A549 (cell line): ENCODE results near the gene MAGI1. TPM values are rescaled to one million over a fixed set of nuclear protein-coding genes. Genes with fewer than 3 reads are reported as not detected.

Experiments
- ATAC-seq, 2 experiments: fragments of 200-7000 bp in 1 of 2; fragments of >200 bp in 1 of 2; cut with Nextera tagmentation in 1 of 2; cut with Tn5 transposase in 1 of 2; 3 replicates each; pipeline versions ENCODE4 v1.8.0 to v1.9.1; 2018 to 2020; ENCODE audit warnings: mild to moderate bottlenecking in 1 of 2, moderate library complexity in 1 of 2
- CTCF ChIA-PET: fragments of 300-600 bp; sonication (Branson Sonifier 250); formaldehyde crosslinking; extraction: SDS; loops from one replicate; lab custom pipeline; 2021; ENCODE audit warnings: antibody characterized with exemption, inconsistent platforms; lab: Yijun Ruan, JAX
- POLR2A ChIA-PET: fragments of 350-600 bp; formaldehyde crosslinking; extraction: SDS; loops from one replicate; lab custom pipeline; 2021; ENCODE audit warnings: antibody characterized with exemption, inconsistent platforms; lab: Yijun Ruan, JAX
- DNase-seq, 2 experiments: peaks; one replicate each; pipeline versions ENCODE4 v3.0.0 to v3.0.0-alpha.2; 2011 to 2016; ENCODE audit warnings: low read depth in 1 of 2, low spot score in 1 of 2
- FAIRE-seq: peaks from 2 replicates; lab custom pipeline; 2011; peaks lifted over from hg19 to GRCh38; lab: Jason Lieb, UNC
- H3K27ac ChIP-seq, 2 experiments: fragments of >200 bp; sonication (Bioruptor Twin); formaldehyde crosslinking; 3 replicates each; pipeline ENCODE4 v1.5.1; 2016 to 2017
- H3K4me1 ChIP-seq: fragments of >200 bp; sonication (Bioruptor Twin); formaldehyde crosslinking; 3 replicates; pipeline ENCODE4 v1.6.1; 2016
- H3K4me2 ChIP-seq: fragments of >200 bp; sonication (Bioruptor Twin); formaldehyde crosslinking; 3 replicates; pipeline ENCODE4 v1.6.1; 2016
- H3K4me3 ChIP-seq: fragments of >200 bp; sonication (Bioruptor Twin); formaldehyde crosslinking; 3 replicates; pipeline ENCODE4 v1.5.1; 2016
- H3K9me3 ChIP-seq: fragments of >200 bp; sonication (Bioruptor Twin); formaldehyde crosslinking; 3 replicates; pipeline ENCODE4 v1.6.1; 2016
- CBX2 ChIP-seq: fragments of 200-600 bp; sonication (generic); IDR thresholded peaks from 2 replicates; pipeline ENCODE4 v1.6.1; 2016; ENCODE audit warnings: low read depth, mild to moderate bottlenecking, borderline replicate concordance
- CHD4 ChIP-seq: fragments of 200-600 bp; sonication (generic); IDR thresholded peaks from 2 replicates; pipeline ENCODE4 v1.6.1; 2016; ENCODE audit warnings: antibody characterized with exemption, mild to moderate bottlenecking, borderline replicate concordance
- EHF ChIP-seq: fragments of 250-450 bp; sonication (Bioruptor Pico); IDR thresholded peaks from 2 replicates; pipeline ENCODE4 v1.5.0; 2020; ENCODE audit warnings: mild to moderate bottlenecking
- FOSL2 ChIP-seq, 2 experiments: fragments of 450-650 bp in 1 of 2; fragments of >200 bp in 1 of 2; sonication (Bioruptor Twin) in 1 of 2; formaldehyde crosslinking; IDR thresholded peaks; 2 replicates each; pipeline versions ENCODE4 v1.5.0 to v1.6.1; 2016 to 2020; ENCODE audit warnings: mild to moderate bottlenecking in 1 of 2, moderate library complexity in 1 of 2
- GATA3 ChIP-seq: IDR thresholded peaks from 2 replicates; pipeline ENCODE4 v1.6.1; 2012; ENCODE audit warnings: borderline replicate concordance
- HOXB5 ChIP-seq: fragments of 250-450 bp; sonication (Bioruptor Pico); IDR thresholded peaks from 2 replicates; pipeline ENCODE4 v1.5.0; 2020; ENCODE audit warnings: mild to moderate bottlenecking, moderate library complexity
- JUNB ChIP-seq: fragments of >200 bp; sonication (Bioruptor Twin); formaldehyde crosslinking; IDR thresholded peaks from 2 replicates; pipeline ENCODE4 v1.6.1; 2016
- KDM5A ChIP-seq: fragments of 200-600 bp; sonication (generic); IDR thresholded peaks from 2 replicates; pipeline ENCODE4 v1.6.1; 2016; ENCODE audit warnings: antibody characterized with exemption, mild to moderate bottlenecking
- MAFK ChIP-seq: fragments of 450-650 bp; IDR thresholded peaks from 2 replicates; pipeline ENCODE4 v1.6.1; 2014; ENCODE audit not compliant: partially characterized antibody
- MYC ChIP-seq: IDR thresholded peaks from 2 replicates; pipeline ENCODE4 v1.6.1; 2012; ENCODE audit warnings: mild to moderate bottlenecking, inconsistent platforms, low read length, improper control_type of control experiment, borderline replicate concordance
- PHF8 ChIP-seq: fragments of 200-600 bp; sonication (generic); IDR thresholded peaks from 2 replicates; pipeline ENCODE4 v1.6.1; 2016; ENCODE audit warnings: low read depth, mild to moderate bottlenecking, antibody characterized with exemption, moderate library complexity, borderline replicate concordance
- POLR2A ChIP-seq: IDR thresholded peaks from 2 replicates; pipeline ENCODE4 v1.6.1; 2012; ENCODE audit warnings: mild to moderate bottlenecking, low read length
- POLR2AphosphoS2 ChIP-seq: conservative IDR thresholded peaks from 2 replicates; pipeline ENCODE4 v1.6.1; 2012; ENCODE audit warnings: low read length, improper control_type of control experiment, inconsistent platforms
- RFX5 ChIP-seq: fragments of 450-650 bp; IDR thresholded peaks from 2 replicates; pipeline ENCODE4 v1.7.1; 2014; ENCODE audit warnings: antibody characterized with exemption, mild to moderate bottlenecking, moderate library complexity
- RNF2 ChIP-seq: fragments of 200-600 bp; sonication (generic); IDR thresholded peaks from 2 replicates; pipeline ENCODE4 v1.6.1; 2016; ENCODE audit warnings: low read depth, mild to moderate bottlenecking, antibody characterized with exemption, moderate library complexity, borderline replicate concordance
- SREBF2 ChIP-seq: fragments of 450-650 bp; IDR thresholded peaks from 2 replicates; pipeline ENCODE4 v1.6.1; 2014; ENCODE audit warnings: mild to moderate bottlenecking, moderate library complexity
- ZSCAN20 ChIP-seq: fragments of 250-450 bp; sonication (Bioruptor Pico); IDR thresholded peaks from 2 replicates; pipeline ENCODE4 v1.8.0; 2022; ENCODE audit warnings: mild to moderate bottlenecking, moderate library complexity
- WGBS: methylation state at CpG from one replicate; pipeline ENCODE4 v1.1.6; 2017; ENCODE audit errors: missing lambda C conversion rate; 5-methylcytosine and 5-hydroxymethylcytosine counted together
- polyA plus RNA-seq, 4 experiments: library from polyadenylated mRNA; depleted of rRNA in 3 of 4; stranded (reverse); fragments of >200 nt; fragmentation: RNase III in 1 of 4; extraction: RNeasy Plus Mini Kit Qiagen cat#74134 plus additional on column Dnase treatment in 1 of 4; gene quantifications; 2 replicates in 3 of 4; 3 replicates in 1 of 4; pipeline ENCODE4 v1.2.3, GENCODE V29; 2011 to 2017
- TF ChIP-seq, protein P1 (sequence below): fragments of 250-450 bp; sonication (Bioruptor Pico); IDR thresholded peaks from 2 replicates; pipeline ENCODE4 v1.5.0; 2021; ENCODE audit warnings: mild to moderate bottlenecking, moderate library complexity, borderline replicate concordance
- TF ChIP-seq, protein P2 (sequence below): fragments of >200 bp; sonication (Bioruptor Twin); formaldehyde crosslinking; IDR thresholded peaks from 3 replicates; pipeline ENCODE4 v1.6.1; 2016
- TF ChIP-seq, protein P3 (sequence below): fragments of 150-350 bp; IDR thresholded peaks from 2 replicates; pipeline ENCODE4 v1.6.1; 2014; ENCODE audit warnings: low read depth, mild to moderate bottlenecking, low read length
- TF ChIP-seq, protein P4 (sequence below): IDR thresholded peaks from 2 replicates; pipeline ENCODE4 v1.6.1; 2012

The MAGI1 gene
- polyA plus RNA-seq, 2 of the 4 experiments (the other 2 are of a cell fraction), result 4.7 to 6.6 TPM

DNA sequence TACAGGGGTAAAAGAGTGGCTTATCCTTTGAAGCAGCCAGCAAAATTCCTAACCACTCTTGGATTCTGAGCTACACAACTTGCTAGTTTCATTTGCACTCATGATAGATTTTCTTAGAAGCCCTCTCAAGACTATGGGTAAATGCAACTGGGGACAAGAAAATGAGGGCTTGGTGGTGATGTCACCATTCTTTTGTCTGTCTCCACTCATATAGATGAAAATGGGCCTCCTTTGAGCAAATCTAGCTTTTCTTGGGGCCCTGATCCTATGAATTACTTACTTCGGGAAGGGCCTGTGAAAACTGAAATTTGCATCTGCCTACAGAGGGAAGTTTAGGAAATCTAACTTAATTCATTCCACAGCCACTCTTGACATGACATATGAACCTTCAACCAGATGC, 486.3 kb downstream of the MAGI1 start:
- Histone ChIP-seq H3K9me3 (no peaks in the 10 kb centered on the region), H3K27ac (no peak overlapping the region), H3K4me2 (no peak overlapping the region), H3K4me1 (no peaks in the 10 kb centered on the region), H3K4me3 (no peak overlapping the region)
- 100% methylated on average over 1 of the region's 1 CpG for WGBS
- ChIA-PET CTCF (interaction anchor here (0.8 kb wide), 1 partner anchor 82 kb away, joined by 3 read pairs; no protein-coding TSS in a partner anchor), POLR2A (no interaction called here)
- no peak for ATAC-seq
- no peak for FAIRE-seq
- no peak for DNase-seq
- TF ChIP-seq PHF8 (no peak), MYC (no peak), JUNB (no peak), GATA3 (no peak)
- TF ChIP-seq, protein P1, sequence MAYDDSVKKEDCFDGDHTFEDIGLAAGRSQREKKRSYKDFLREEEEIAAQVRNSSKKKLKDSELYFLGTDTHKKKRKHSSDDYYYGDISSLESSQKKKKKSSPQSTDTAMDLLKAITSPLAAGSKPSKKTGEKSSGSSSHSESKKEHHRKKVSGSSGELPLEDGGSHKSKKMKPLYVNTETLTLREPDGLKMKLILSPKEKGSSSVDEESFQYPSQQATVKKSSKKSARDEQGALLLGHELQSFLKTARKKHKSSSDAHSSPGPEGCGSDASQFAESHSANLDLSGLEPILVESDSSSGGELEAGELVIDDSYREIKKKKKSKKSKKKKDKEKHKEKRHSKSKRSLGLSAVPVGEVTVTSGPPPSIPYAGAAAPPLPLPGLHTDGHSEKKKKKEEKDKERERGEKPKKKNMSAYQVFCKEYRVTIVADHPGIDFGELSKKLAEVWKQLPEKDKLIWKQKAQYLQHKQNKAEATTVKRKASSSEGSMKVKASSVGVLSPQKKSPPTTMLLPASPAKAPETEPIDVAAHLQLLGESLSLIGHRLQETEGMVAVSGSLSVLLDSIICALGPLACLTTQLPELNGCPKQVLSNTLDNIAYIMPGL (CRISPR knock-in tag), result no peak
- TF ChIP-seq, protein P2, sequence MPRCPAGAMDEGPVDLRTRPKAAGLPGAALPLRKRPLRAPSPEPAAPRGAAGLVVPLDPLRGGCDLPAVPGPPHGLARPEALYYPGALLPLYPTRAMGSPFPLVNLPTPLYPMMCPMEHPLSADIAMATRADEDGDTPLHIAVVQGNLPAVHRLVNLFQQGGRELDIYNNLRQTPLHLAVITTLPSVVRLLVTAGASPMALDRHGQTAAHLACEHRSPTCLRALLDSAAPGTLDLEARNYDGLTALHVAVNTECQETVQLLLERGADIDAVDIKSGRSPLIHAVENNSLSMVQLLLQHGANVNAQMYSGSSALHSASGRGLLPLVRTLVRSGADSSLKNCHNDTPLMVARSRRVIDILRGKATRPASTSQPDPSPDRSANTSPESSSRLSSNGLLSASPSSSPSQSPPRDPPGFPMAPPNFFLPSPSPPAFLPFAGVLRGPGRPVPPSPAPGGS, result no peak

GRCh38 chr3:65551945-65552344, 486.8 kb downstream of the MAGI1 start:
- TF ChIP-seq HOXB5 (CRISPR knock-in tag) (no peak), EHF (CRISPR knock-in tag) (no peak), POLR2A (no peak), PHF8 (no peak), RNF2 (no peak), MAFK (no peak), SREBF2 (no peak), POLR2AphosphoS2 (no peak), CHD4 (no peak), FOSL2 (IDR thresholded peaks at IDR 0.05) (no peak), FOSL2 (CRISPR knock-in tag; IDR thresholded peaks at IDR 0.05) (no peak), RFX5 (no peak), MYC (no peak), CBX2 (no peak), ZSCAN20 (CRISPR knock-in tag) (no peak), KDM5A (no peak)
- TF ChIP-seq, protein P3, sequence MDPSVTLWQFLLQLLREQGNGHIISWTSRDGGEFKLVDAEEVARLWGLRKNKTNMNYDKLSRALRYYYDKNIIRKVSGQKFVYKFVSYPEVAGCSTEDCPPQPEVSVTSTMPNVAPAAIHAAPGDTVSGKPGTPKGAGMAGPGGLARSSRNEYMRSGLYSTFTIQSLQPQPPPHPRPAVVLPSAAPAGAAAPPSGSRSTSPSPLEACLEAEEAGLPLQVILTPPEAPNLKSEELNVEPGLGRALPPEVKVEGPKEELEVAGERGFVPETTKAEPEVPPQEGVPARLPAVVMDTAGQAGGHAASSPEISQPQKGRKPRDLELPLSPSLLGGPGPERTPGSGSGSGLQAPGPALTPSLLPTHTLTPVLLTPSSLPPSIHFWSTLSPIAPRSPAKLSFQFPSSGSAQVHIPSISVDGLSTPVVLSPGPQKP, result no peak
- TF ChIP-seq, protein P4, sequence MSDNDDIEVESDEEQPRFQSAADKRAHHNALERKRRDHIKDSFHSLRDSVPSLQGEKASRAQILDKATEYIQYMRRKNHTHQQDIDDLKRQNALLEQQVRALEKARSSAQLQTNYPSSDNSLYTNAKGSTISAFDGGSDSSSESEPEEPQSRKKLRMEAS, result no peak
- TF ChIP-seq, protein P1 (CRISPR knock-in tag), result no peak
- Histone ChIP-seq H3K4me1 (no peaks in the 10 kb centered on the region), H3K4me3 (no peak overlapping the region), H3K9me3 (no peaks in the 10 kb centered on the region), H3K27ac (no peak overlapping the region), H3K4me2 (no peak overlapping the region)
- DNase-seq (no peak), ATAC-seq (no peak), FAIRE-seq (no peak)
- 71% methylated on average over 1 of the region's 1 CpG for WGBS
- ChIA-PET CTCF (interaction anchor here (0.8 kb wide), 2 partner anchors 83 to 180 kb away, joined by 3 read pairs; no protein-coding TSS in a partner anchor), POLR2A (no interaction called here)
